H1 (cell line): ENCODE measurements around the gene LRRC15. TPM values are rescaled to one million over a fixed set of nuclear protein-coding genes. Genes with fewer than 3 reads are reported as not detected.

ENCODE experiments used
- CTCF ChIA-PET: fragments of 300-600 bp; sonication (Branson Sonifier 250); formaldehyde crosslinking; loops from one replicate; lab custom pipeline; 2021; ENCODE audit not compliant: partially characterized antibody; lab: Charles Lee
- POLR2A ChIA-PET: fragments of 300-600 bp; sonication (Branson Sonifier 250); formaldehyde crosslinking; loops from one replicate; lab custom pipeline; 2021; ENCODE audit warnings: inconsistent platforms; ENCODE audit not compliant: partially characterized antibody; lab: Charles Lee
- DNase-seq, 2 experiments: peaks; one replicate each; pipeline versions ENCODE4 v3.0.0 to v3.0.0-alpha.2; 2010 to 2022; ENCODE audit warnings: low spot score in 2 of 2, low read depth in 1 of 2, mixed read lengths in 1 of 2
- FAIRE-seq: peaks from 2 replicates; lab custom pipeline; 2011; peaks lifted over from hg19 to GRCh38; lab: Jason Lieb, UNC
- H2AFZ ChIP-seq: 2 replicates; pipeline ENCODE4 v1.8.1; 2012; ENCODE audit warnings: low read length, inconsistent platforms
- H2AK5ac ChIP-seq: 2 replicates; pipeline ENCODE4 v1.6.1; 2013; ENCODE audit warnings: low read depth, low read length
- H2BK120ac ChIP-seq: replicated peaks from 2 replicates; pipeline ENCODE3; 2013; ENCODE audit warnings: low read depth, low read length, inconsistent platforms
- H2BK12ac ChIP-seq: 2 replicates; pipeline ENCODE4 v1.6.1; 2013; ENCODE audit warnings: low read depth, low read length
- H2BK15ac ChIP-seq: 2 replicates; pipeline ENCODE4 v1.6.1; 2013; ENCODE audit warnings: low read length
- H2BK20ac ChIP-seq: 2 replicates; pipeline ENCODE4 v1.6.1; 2013; ENCODE audit warnings: low read length
- H2BK5ac ChIP-seq: 2 replicates; pipeline ENCODE4 v1.6.1; 2013; ENCODE audit warnings: low read depth, low read length
- H3K14ac ChIP-seq: 2 replicates; pipeline ENCODE4 v1.6.1; 2013; ENCODE audit warnings: inconsistent platforms; ENCODE audit not compliant: insufficient read length
- H3K18ac ChIP-seq: 2 replicates; pipeline ENCODE4 v1.6.1; 2013; ENCODE audit warnings: low read length; ENCODE audit errors: extremely low read depth
- H3K23ac ChIP-seq: 2 replicates; pipeline ENCODE4 v1.6.1; 2013; ENCODE audit warnings: inconsistent platforms; ENCODE audit not compliant: insufficient read length
- H3K23me2 ChIP-seq: 2 replicates; pipeline ENCODE4 v1.6.1; 2013; ENCODE audit warnings: low read depth, low read length
- H3K27ac ChIP-seq: 2 replicates; pipeline ENCODE4 v1.6.1; 2011; ENCODE audit warnings: low read depth, low read length, inconsistent platforms
- H3K27me3 ChIP-seq, 4 experiments: replicated peaks in 1 of 4; 1 replicate in 1 of 4; 2 replicates in 3 of 4; pipeline versions ENCODE4 v1.6.1 to v1.8.1; 2011 to 2013; ENCODE audit warnings: low read length in 3 of 4, mild to moderate bottlenecking in 3 of 4, inconsistent platforms in 2 of 4, mixed read lengths in 2 of 4, moderate library complexity in 1 of 4; ENCODE audit not compliant: control insufficient read depth in 3 of 4, insufficient read depth in 3 of 4; ENCODE audit errors: extremely low read depth in 1 of 4
- H3K36me3 ChIP-seq, 4 experiments: 2 replicates each; pipeline versions ENCODE4 v1.6.1 to v1.8.1; 2011 to 2013; ENCODE audit warnings: mild to moderate bottlenecking in 4 of 4, low read length in 3 of 4, moderate library complexity in 2 of 4, control low read depth in 1 of 4, inconsistent platforms in 1 of 4; ENCODE audit not compliant: insufficient read depth in 4 of 4, control insufficient read depth in 2 of 4
- H3K4ac ChIP-seq: replicated peaks from 2 replicates; pipeline ENCODE3; 2013; ENCODE audit warnings: low read length, low read depth, mixed read lengths, inconsistent platforms; ENCODE audit not compliant: insufficient read length
- H3K4me1 ChIP-seq, 4 experiments: replicated peaks in 1 of 4; 1 replicate in 1 of 4; 2 replicates in 3 of 4; pipeline versions ENCODE4 v1.6.1 to v1.8.1; 2011 to 2013; ENCODE audit warnings: low read length in 3 of 4, inconsistent platforms in 2 of 4, mixed read lengths in 1 of 4; ENCODE audit not compliant: insufficient read depth in 4 of 4, control insufficient read depth in 3 of 4
- H3K4me2 ChIP-seq, 2 experiments: 2 replicates each; pipeline versions ENCODE4 v1.6.1 to v1.8.1; 2011 to 2013; ENCODE audit warnings: low read depth in 2 of 2, low read length in 2 of 2, control low read depth in 1 of 2, inconsistent platforms in 1 of 2, mild to moderate bottlenecking in 1 of 2; ENCODE audit not compliant: insufficient read depth in 1 of 2
- H3K4me3 ChIP-seq, 4 experiments: fragments of 200-600, 300-600 bp in 1 of 4; sonication (generic), shearing (Covaris generic), sonication (Bioruptor Twin) in 1 of 4; 2 replicates each; pipeline versions ENCODE4 v1.5.1 to v1.8.1; 2011 to 2016; ENCODE audit warnings: low read length in 4 of 4, low read depth in 3 of 4, control low read depth in 2 of 4, inconsistent platforms in 2 of 4, mild to moderate bottlenecking in 2 of 4, mixed read lengths in 1 of 4, moderate library complexity in 1 of 4; ENCODE audit not compliant: insufficient read depth in 2 of 4; ENCODE audit errors: extremely low read depth in 1 of 4
- H3K56ac ChIP-seq: replicated peaks from 2 replicates; pipeline ENCODE3; 2013; ENCODE audit warnings: low read depth, mild to moderate bottlenecking, mixed read lengths, low read length, inconsistent platforms; ENCODE audit not compliant: insufficient read length
- H3K79me1 ChIP-seq: 2 replicates; pipeline ENCODE4 v1.6.1; 2013; ENCODE audit warnings: low read depth, low read length, control low read depth
- H3K79me2 ChIP-seq, 2 experiments: 2 replicates each; pipeline versions ENCODE4 v1.6.1 to v1.8.1; 2012 to 2013; ENCODE audit warnings: low read length in 2 of 2, mild to moderate bottlenecking in 2 of 2, inconsistent platforms in 1 of 2; ENCODE audit not compliant: insufficient read depth in 2 of 2, control insufficient read depth in 1 of 2
- H3K9ac ChIP-seq, 4 experiments: replicated peaks in 1 of 4; 1 replicate in 1 of 4; 2 replicates in 3 of 4; pipeline versions ENCODE4 v1.6.1 to v1.8.1; 2011 to 2013; ENCODE audit warnings: low read depth in 3 of 4, low read length in 3 of 4, control low read depth in 2 of 4, mild to moderate bottlenecking in 2 of 4, moderate library complexity in 2 of 4, inconsistent platforms in 1 of 4; ENCODE audit errors: extremely low read depth in 1 of 4
- H3K9me3 ChIP-seq, 2 experiments: 2 replicates each; pipeline versions ENCODE4 v1.6.1 to v1.8.1; 2012 to 2013; ENCODE audit warnings: mild to moderate bottlenecking in 2 of 2, moderate library complexity in 2 of 2, control low read depth in 1 of 2, inconsistent platforms in 1 of 2, low read depth in 1 of 2, low read length in 1 of 2, mixed read lengths in 1 of 2; ENCODE audit not compliant: insufficient read depth in 2 of 2
- H4K20me1 ChIP-seq, 2 experiments: replicated peaks in 1 of 2; 2 replicates each; pipeline versions ENCODE3 to v1.8.1; 2011 to 2013; ENCODE audit warnings: inconsistent platforms in 2 of 2, low read length in 2 of 2, mild to moderate bottlenecking in 1 of 2; ENCODE audit not compliant: insufficient read depth in 2 of 2, control insufficient read depth in 1 of 2
- H4K5ac ChIP-seq: 2 replicates; pipeline ENCODE4 v1.6.1; 2013; ENCODE audit warnings: low read length, low read depth, mixed read lengths, inconsistent platforms; ENCODE audit not compliant: insufficient read length
- H4K8ac ChIP-seq: 2 replicates; pipeline ENCODE4 v1.8.0; 2013; ENCODE audit warnings: mild to moderate bottlenecking, moderate library complexity, low read length, inconsistent platforms; ENCODE audit not compliant: insufficient read depth; ENCODE audit errors: extremely low read depth
- H4K91ac ChIP-seq: replicated peaks from 2 replicates; pipeline ENCODE3; 2013; ENCODE audit warnings: low read length, mixed read lengths, inconsistent platforms; ENCODE audit not compliant: insufficient read length
- JUN ChIP-seq: IDR thresholded peaks from 2 replicates; pipeline ENCODE4 v1.6.1; 2011; ENCODE audit warnings: low read depth, mild to moderate bottlenecking, improper control_type of control experiment, low read length
- RXRA ChIP-seq: IDR thresholded peaks from 2 replicates; pipeline ENCODE4 v1.6.1; 2011; ENCODE audit warnings: low read depth, mild to moderate bottlenecking, low read length, moderate library complexity; ENCODE audit not compliant: insufficient read depth
- SAP30 ChIP-seq: fragments of 300-600 bp; sonication (generic); IDR thresholded peaks from 2 replicates; pipeline ENCODE4 v1.7.1; 2012; ENCODE audit warnings: low read length, moderate library complexity, mild to moderate bottlenecking, inconsistent platforms; ENCODE audit not compliant: insufficient read depth, insufficient replicate concordance
- SUZ12 ChIP-seq: fragments of 200-600 bp; sonication (generic); IDR thresholded peaks from 2 replicates; pipeline ENCODE4 v1.6.1; 2012; ENCODE audit warnings: mild to moderate bottlenecking, inconsistent platforms, low read length, moderate library complexity, mixed read lengths
- ZNF274 ChIP-seq: IDR thresholded peaks from 2 replicates; pipeline ENCODE4 v1.7.0; 2012; ENCODE audit warnings: low read length, borderline replicate concordance; ENCODE audit errors: extremely low read depth
- WGBS, 2 experiments: shearing (Covaris generic) in 1 of 2; methylation state at CpG; one replicate each; pipeline versions ENCODE4 v1.1.6 to v1.1.7; 2013 to 2015; ENCODE audit warnings: low lambda C conversion rate in 2 of 2, mixed read lengths in 2 of 2, inconsistent platforms in 1 of 2, low coverage in 1 of 2, missing lambda C conversion rate in 1 of 2; ENCODE audit not compliant: insufficient replicate concordance in 2 of 2, insufficient coverage in 1 of 2, insufficient read length in 1 of 2; ENCODE audit errors: extremely low coverage in 1 of 2, missing lambda C conversion rate in 1 of 2; 5-methylcytosine and 5-hydroxymethylcytosine counted together
- polyA plus RNA-seq, 7 experiments: library from polyadenylated mRNA; depleted of rRNA in 3 of 7; stranded (reverse) in 5 of 7; unstranded in 2 of 7; fragments of >200 nt in 5 of 7; fragments of 200-250 nt in 2 of 7; gene quantifications; 1 replicate in 5 of 7; 2 replicates in 1 of 7; 4 replicates in 1 of 7; pipeline versions ENCODE4 v1.2.1 to v1.2.3, GENCODE V29; 2011 to 2013; ENCODE audit warnings: missing spikeins in 2 of 7, mixed read lengths in 2 of 7
- total RNA-seq: library from RNA; stranded (reverse); fragmentation: NEBNext Ultra II Directional; extraction: Animal tissue kit (Norgen Biotek cat#: 25700); gene quantifications from 2 replicates; pipeline ENCODE4 v1.2.1, GENCODE V29; 2021

Gene LRRC15
- total and polyA plus RNA-seq, 2 of the 8 experiments (the other 6 are each of a cell fraction or from before 2014, with no cell fraction given), result 0.15 to 0.37 TPM

DNA sequence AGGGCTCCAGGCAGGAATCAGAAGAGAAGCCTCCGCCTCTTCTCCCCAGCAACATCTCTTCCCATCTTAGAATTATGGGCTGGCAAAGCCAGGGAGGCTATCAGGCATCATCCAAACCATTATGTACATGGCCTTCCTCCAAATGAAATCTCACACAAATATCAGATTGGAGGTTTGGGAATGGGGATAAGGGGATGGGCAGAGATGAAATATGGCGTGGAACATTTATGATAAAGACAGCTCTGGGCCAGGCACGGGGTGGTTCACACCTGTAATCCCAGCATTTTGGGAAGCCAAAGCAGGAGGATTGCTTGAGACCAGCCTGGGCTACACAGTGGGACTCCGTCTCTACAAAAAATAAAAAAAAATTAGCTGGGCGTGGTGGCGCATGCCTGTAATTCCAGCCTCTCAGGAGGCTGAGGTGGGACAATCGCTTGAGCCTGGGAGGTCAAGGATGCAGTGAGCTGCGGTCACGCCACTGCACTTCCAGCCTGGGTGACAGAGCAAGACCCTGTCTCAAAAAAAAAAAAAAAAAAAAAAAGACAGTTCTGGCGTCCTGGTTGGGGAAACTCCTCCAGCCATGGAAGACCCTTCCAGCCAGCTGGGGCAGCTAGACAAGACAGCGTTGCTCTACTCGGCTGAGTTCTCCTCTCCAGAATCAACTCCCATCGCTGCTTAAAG, 55.0 kb downstream of the LRRC15 start:
- FAIRE-seq, result no peak
- H4K91ac ChIP-seq, result peak overlapping the region; percentile 7
- TF ChIP-seq ZNF274, result no peak
- no peak for TF ChIP-seq SUZ12
- no peak for TF ChIP-seq JUN
- TF ChIP-seq RXRA, result no peak
- no peak for TF ChIP-seq SAP30
- TF ChIP-seq, all 59 proteins: peak for 0
- no peaks in the 10 kb centered on the region for H3K79me1 ChIP-seq
- H3K27me3 ChIP-seq, result peaks cover 0 to 27% (median 12%) of the 10 kb centered on the region in 4 experiments; a peak in 5 of 7 replicates
- 0 out of 2 replicates have a peak overlapping the region, but pooled peaks have one; percentile 67 for H2AK5ac ChIP-seq
- H3K4me3 ChIP-seq, result peak overlapping the region in 1 of 4 experiments; percentile 55; a peak in 1 of 8 replicates
- no peaks in the 10 kb centered on the region for H3K36me3 ChIP-seq
- H3K4me1 ChIP-seq, result peaks cover 10 to 23% (median 16%) of the 10 kb centered on the region in 4 experiments
- H3K9ac ChIP-seq, result no peak overlapping the region
- peak overlapping the region; percentile 74; the same call in 1 of the 2 replicates for H2BK5ac ChIP-seq
- H2BK15ac ChIP-seq, result peak overlapping the region; percentile 92
- no peak overlapping the region for H4K8ac ChIP-seq
- ChIA-PET POLR2A (interaction anchor here (1.1 to 1.9 kb wide), 3 partner anchors 9 to 174 kb away, joined by 3 to 10 read pairs (median 4); no protein-coding TSS in a partner anchor), CTCF (interaction anchor here (0.6 to 6.2 kb wide), 33 partner anchors 9 to 648 kb away, joined by 3 to 79 read pairs (median 6); no protein-coding TSS in a partner anchor)
- H2BK12ac ChIP-seq, result peak overlapping the region; percentile 86
- no peaks in the 10 kb centered on the region for H3K79me2 ChIP-seq
- WGBS, 2 experiments, result 75% methylated on average over 10 of the region's 13 CpGs; no CpG with 5 or more reads in 1 of the 2 experiments
- no peak overlapping the region for H2BK120ac ChIP-seq
- peak overlapping the region; percentile 74; the same call in 1 of the 2 replicates for H2BK20ac ChIP-seq
- no peak overlapping the region for H3K27ac ChIP-seq
- no peak overlapping the region for H2AFZ ChIP-seq
- no peak overlapping the region for H3K23ac ChIP-seq
- H3K23me2 ChIP-seq, result peaks cover 5% of the 10 kb centered on the region
- H3K18ac ChIP-seq, result peak overlapping the region; percentile 60; the same call in 1 of the 2 replicates
- no peak overlapping the region for H4K5ac ChIP-seq
- H4K20me1 ChIP-seq, result no peaks in the 10 kb centered on the region
- no peak overlapping the region for H3K4ac ChIP-seq
- no peak overlapping the region for H3K14ac ChIP-seq
- peaks cover 19 to 20% of the 10 kb centered on the region in 2 experiments for H3K9me3 ChIP-seq
- no peak for DNase-seq
- H3K4me2 ChIP-seq, result peak overlapping the region; percentile 25 to 78; a peak in 3 of 4 replicates
- H3K56ac ChIP-seq, result no peak overlapping the region
